GM23338 (cell line): ENCODE measurements around the gene NCR2. TPM values are rescaled to one million over a fixed set of nuclear protein-coding genes. Genes with fewer than 3 reads are reported as not detected.

Source experiments
- ATAC-seq: fragments of 200-7000 bp; cut with Tn5 transposase; 3 replicates; pipeline ENCODE4 v1.9.1; 2020
- DNase-seq: peaks from one replicate; pipeline ENCODE4 v3.0.0-alpha.2; 2015; ENCODE audit warnings: low spot score
- H2AFZ ChIP-seq: fragments of 200-600 bp; sonication (generic); 2 replicates; pipeline ENCODE4 v1.8.0; 2016; ENCODE audit warnings: antibody characterized with exemption, mild to moderate bottlenecking, moderate library complexity
- H3F3A ChIP-seq: fragments of 200-600 bp; sonication (generic); replicated peaks from 2 replicates; pipeline ENCODE4 v1.8.0; 2017; ENCODE audit warnings: antibody characterized with exemption, mixed run types, low read depth
- H3K27ac ChIP-seq: fragments of 200-600 bp; sonication (generic); 2 replicates; pipeline ENCODE4 v1.6.1; 2016; ENCODE audit warnings: low read depth
- H3K27me3 ChIP-seq: fragments of 200-600 bp; sonication (generic); 2 replicates; pipeline ENCODE4 v1.8.0; 2016; ENCODE audit warnings: mild to moderate bottlenecking, mixed run types, moderate library complexity; ENCODE audit not compliant: insufficient read depth
- H3K36me3 ChIP-seq: fragments of 200-600 bp; sonication (generic); 2 replicates; pipeline ENCODE4 v1.8.0; 2016; ENCODE audit warnings: mild to moderate bottlenecking; ENCODE audit not compliant: insufficient read depth
- H3K4me1 ChIP-seq: fragments of 200-600 bp; sonication (generic); 2 replicates; pipeline ENCODE4 v1.8.0; 2016; ENCODE audit warnings: mild to moderate bottlenecking, moderate library complexity; ENCODE audit not compliant: insufficient read depth
- H3K4me2 ChIP-seq: fragments of 200-600 bp; sonication (generic); 2 replicates; pipeline ENCODE4 v1.7.1; 2017; ENCODE audit warnings: mixed run types
- H3K4me3 ChIP-seq: fragments of 200-600 bp; sonication (generic); 2 replicates; pipeline ENCODE4 v1.6.1; 2016; ENCODE audit warnings: mixed run types
- H3K79me2 ChIP-seq: fragments of 200-600 bp; sonication (generic); replicated peaks from 2 replicates; pipeline ENCODE4 v1.8.0; 2017; ENCODE audit warnings: mild to moderate bottlenecking; ENCODE audit not compliant: insufficient read depth
- H3K9me2 ChIP-seq: fragments of 200-600 bp; sonication (generic); 2 replicates; pipeline ENCODE4 v1.8.0; 2017; ENCODE audit not compliant: insufficient read depth
- H4K20me1 ChIP-seq: fragments of 200-600 bp; sonication (generic); replicated peaks from 2 replicates; pipeline ENCODE4 v1.8.0; 2017; ENCODE audit warnings: mild to moderate bottlenecking; ENCODE audit not compliant: insufficient read depth
- H3K27ac Mint-ChIP-seq: 2 replicates; pipeline ENCODE4 v1.8.0; 2020; ENCODE audit warnings: inconsistent platforms, mild to moderate bottlenecking, moderate library complexity, mixed read lengths
- H3K27me3 Mint-ChIP-seq: 3 replicates; pipeline ENCODE4 v1.8.0; 2022; ENCODE audit warnings: low read depth, mild to moderate bottlenecking, moderate library complexity, mixed read lengths, inconsistent platforms; ENCODE audit not compliant: insufficient read depth, poor library complexity
- H3K36me3 Mint-ChIP-seq: 3 replicates; pipeline ENCODE4 v1.8.0; 2021; ENCODE audit warnings: low read depth, mild to moderate bottlenecking, inconsistent platforms, moderate library complexity, mixed read lengths
- H3K4me1 Mint-ChIP-seq: 3 replicates; pipeline ENCODE4 v1.8.0; 2020; ENCODE audit warnings: mild to moderate bottlenecking, inconsistent platforms, mixed read lengths
- H3K4me3 Mint-ChIP-seq: 3 replicates; pipeline ENCODE4 v1.8.0; 2021; ENCODE audit warnings: moderate library complexity, mild to moderate bottlenecking, inconsistent platforms, mixed read lengths
- H3K9me3 Mint-ChIP-seq: 3 replicates; pipeline ENCODE4 v1.8.0; 2020; ENCODE audit warnings: moderate library complexity, mild to moderate bottlenecking, inconsistent platforms, mixed read lengths
- CTCF ChIP-seq, 2 experiments: fragments of 200-600 bp in 1 of 2; sonication (generic) in 1 of 2; conservative IDR thresholded peaks; 2 replicates each; pipeline versions ENCODE4 v1.5.1 to v1.6.1; 2016 to 2017; ENCODE audit warnings: antibody characterized with exemption in 2 of 2, low read depth in 2 of 2, mild to moderate bottlenecking in 2 of 2, moderate library complexity in 1 of 2
- ETS1 ChIP-seq: IDR thresholded peaks from 2 replicates; pipeline ENCODE4 v1.6.1; 2016; ENCODE audit warnings: antibody characterized with exemption
- EZH2 ChIP-seq: fragments of 200-600 bp; sonication (generic); IDR thresholded peaks from one replicate; pipeline ENCODE4 v1.8.0; 2017; ENCODE audit warnings: antibody characterized with exemption, mild to moderate bottlenecking, low read depth; ENCODE audit not compliant: unreplicated experiment
- EZH2phosphoT487 ChIP-seq: fragments of 200-600 bp; sonication (generic); IDR thresholded peaks from one replicate; pipeline ENCODE4 v1.8.1; 2018; ENCODE audit warnings: antibody characterized with exemption; ENCODE audit not compliant: unreplicated experiment
- POLR2AphosphoS5 ChIP-seq: IDR thresholded peaks from 2 replicates; pipeline ENCODE4 v1.6.1; 2016; ENCODE audit warnings: antibody characterized with exemption, low read depth
- REST ChIP-seq: IDR thresholded peaks from one replicate; pipeline ENCODE4 v1.6.1; 2018; ENCODE audit warnings: antibody characterized with exemption; ENCODE audit not compliant: unreplicated experiment
- ZNF462 ChIP-seq: fragments of 250-450 bp; sonication (Bioruptor Pico); IDR thresholded peaks from 2 replicates; pipeline ENCODE4 v1.5.0; 2020; ENCODE audit warnings: mild to moderate bottlenecking, moderate library complexity
- polyA plus RNA-seq: library from polyadenylated mRNA; unstranded; fragments of >200 nt; fragmentation: Nextera tagmentation; extraction: Ambion mirVana; gene quantifications from 2 replicates; pipeline ENCODE4 v1.2.1, GENCODE V29; 2016
- total RNA-seq: library from RNA; depleted of rRNA; stranded (reverse); fragments of >200 nt; shearing (Covaris generic); gene quantifications from 2 replicates; pipeline ENCODE4 v1.2.3, GENCODE V29; 2014

Gene NCR2
- total and polyA plus RNA-seq, 2 experiments from 2014 or later, result not detected

GRCh38 chr6:41353333-41353732 is 17.9 kb downstream of the NCR2 start:
- H3K36me3 ChIP-seq, result 0 out of 2 replicates have a peak, but pooled peaks cover 4% of the 10 kb centered on the region

More at GRCh38 chr6:41353333-41353732, 17.9 kb downstream of the NCR2 start:
- peaks cover 3% of the 10 kb centered on the region for H3K27me3 Mint-ChIP-seq
- no peak overlapping the region for H3K27ac Mint-ChIP-seq
- no peaks in the 10 kb centered on the region; the same call in 2 of the 3 replicates for H3K4me1 Mint-ChIP-seq
- DNase-seq, result no peak
- Histone ChIP-seq H3K27me3 (no peaks in the 10 kb centered on the region), H3K4me3 (no peak overlapping the region), H3K4me2 (no peak overlapping the region), H2AFZ (no peak overlapping the region), H3K79me2 (no peaks in the 10 kb centered on the region), H3K9me2 (no peaks in the 10 kb centered on the region), H4K20me1 (no peaks in the 10 kb centered on the region), H3K4me1 (no peaks in the 10 kb centered on the region), H3F3A (no peaks in the 10 kb centered on the region), H3K27ac (no peak overlapping the region)
- H3K4me3 Mint-ChIP-seq, result no peak overlapping the region
- TF ChIP-seq REST, result no peak
- TF ChIP-seq EZH2, result no peak
- TF ChIP-seq POLR2AphosphoS5, result no peak
- TF ChIP-seq ZNF462, result no peak
- no peak for TF ChIP-seq ETS1
- TF ChIP-seq CTCF (conservative IDR thresholded peaks at IDR 0.05; ENCODE audit: low read depth in 2 of 2), result no peak
- no peak for TF ChIP-seq EZH2phosphoT487
- peaks cover 7% of the 10 kb centered on the region; the same call in 2 of the 3 replicates for H3K36me3 Mint-ChIP-seq
- ATAC-seq, result no peak
- peaks cover 8% of the 10 kb centered on the region for H3K9me3 Mint-ChIP-seq
